IMR-90 (cell line): ENCODE data around the gene SPATA24. TPM values are rescaled to one million over a fixed set of nuclear protein-coding genes. Genes with fewer than 3 reads are reported as not detected.

Source experiments
- ATAC-seq: fragments of 200-7000 bp; cut with Tn5 transposase; 2 replicates; pipeline ENCODE4 v1.9.1; 2020; ENCODE audit warnings: low read depth, mild to moderate bottlenecking, moderate library complexity
- BruUV-seq: library from RNA; stranded (reverse); fragments of 400-500 nt; replicated peaks from 2 replicates; lab custom pipeline; 2021; lab: Mats Ljungman, UMichigan
- CTCF ChIA-PET: fragments of 300-600 bp; formaldehyde crosslinking; extraction: SDS; loops from one replicate; lab custom pipeline; 2021; ENCODE audit warnings: antibody characterized with exemption; lab: Yijun Ruan, JAX
- POLR2A ChIA-PET: fragments of 300-600 bp; sonication (Branson Sonifier 250); formaldehyde crosslinking; loops from one replicate; lab custom pipeline; 2022; ENCODE audit warnings: antibody characterized with exemption; ENCODE audit not compliant: unreplicated experiment; lab: Charles Lee
- DNase-seq: peaks from one replicate; pipeline ENCODE4 v3.0.0; 2013
- H2AFZ ChIP-seq: replicated peaks from 2 replicates; pipeline ENCODE3; 2013; ENCODE audit warnings: low read length, mild to moderate bottlenecking; ENCODE audit not compliant: poor library complexity
- H2AK5ac ChIP-seq: 2 replicates; pipeline ENCODE4 v1.6.1; 2013; ENCODE audit warnings: low read depth, low read length, inconsistent platforms
- H2AK9ac ChIP-seq: replicated peaks from 2 replicates; pipeline ENCODE3; 2013; ENCODE audit warnings: mild to moderate bottlenecking, low read depth, low read length, moderate library complexity; ENCODE audit not compliant: poor library complexity
- H2BK120ac ChIP-seq: 2 replicates; pipeline ENCODE4 v1.6.1; 2013; ENCODE audit warnings: low read depth, low read length, inconsistent platforms
- H2BK15ac ChIP-seq: 3 replicates; pipeline ENCODE4 v1.6.1; 2013; ENCODE audit warnings: low read depth, low read length, inconsistent platforms
- H2BK20ac ChIP-seq: 2 replicates; pipeline ENCODE4 v1.6.1; 2013; ENCODE audit warnings: low read depth, mild to moderate bottlenecking, inconsistent platforms, low read length, moderate library complexity
- H2BK5ac ChIP-seq: 2 replicates; pipeline ENCODE4 v1.6.1; 2013; ENCODE audit warnings: mild to moderate bottlenecking, low read depth, low read length, inconsistent platforms; ENCODE audit not compliant: poor library complexity, severe bottlenecking
- H3K14ac ChIP-seq: replicated peaks from 2 replicates; pipeline ENCODE4 v1.6.1; 2013; ENCODE audit warnings: low read depth, low read length, inconsistent platforms
- H3K18ac ChIP-seq: 2 replicates; pipeline ENCODE4 v1.6.1; 2013; ENCODE audit warnings: low read depth, low read length, control low read depth
- H3K23ac ChIP-seq: 2 replicates; pipeline ENCODE4 v1.6.1; 2013; ENCODE audit warnings: low read depth, low read length, inconsistent platforms
- H3K27ac ChIP-seq: 2 replicates; pipeline ENCODE4 v1.5.1; 2013; ENCODE audit warnings: mild to moderate bottlenecking, control low read depth, low read length; ENCODE audit not compliant: insufficient read depth
- H3K27me3 ChIP-seq: 2 replicates; pipeline ENCODE4 v1.6.1; 2013; ENCODE audit warnings: low read length; ENCODE audit not compliant: control insufficient read depth, insufficient read depth
- H3K36me3 ChIP-seq: 2 replicates; pipeline ENCODE4 v1.6.1; 2013; ENCODE audit warnings: low read length, mixed read lengths; ENCODE audit not compliant: control insufficient read depth, insufficient read depth
- H3K4ac ChIP-seq: 2 replicates; pipeline ENCODE4 v1.6.1; 2013; ENCODE audit warnings: low read depth, low read length, inconsistent platforms
- H3K4me1 ChIP-seq: 2 replicates; pipeline ENCODE4 v1.6.1; 2013; ENCODE audit warnings: low read length, mixed read lengths; ENCODE audit not compliant: control insufficient read depth, insufficient read depth
- H3K4me2 ChIP-seq: 2 replicates; pipeline ENCODE4 v1.6.1; 2013; ENCODE audit warnings: low read depth, mild to moderate bottlenecking, control low read depth, low read length, moderate library complexity
- H3K4me3 ChIP-seq: 2 replicates; pipeline ENCODE4 v1.5.1; 2013; ENCODE audit warnings: low read depth, mild to moderate bottlenecking, control low read depth, low read length, moderate library complexity; ENCODE audit not compliant: insufficient read depth
- H3K56ac ChIP-seq: 2 replicates; pipeline ENCODE4 v1.6.1; 2013; ENCODE audit warnings: low read length, inconsistent platforms; ENCODE audit not compliant: insufficient read depth; ENCODE audit errors: extremely low read depth
- H3K79me1 ChIP-seq, 2 experiments: 2 replicates each; pipeline ENCODE4 v1.6.1; 2013; ENCODE audit warnings: low read length in 2 of 2, inconsistent platforms in 1 of 2, low read depth in 1 of 2
- H3K9ac ChIP-seq: 2 replicates; pipeline ENCODE4 v1.6.1; 2013; ENCODE audit warnings: low read depth, low read length, control low read depth
- H3K9me1 ChIP-seq: 2 replicates; pipeline ENCODE4 v1.6.1; 2013; ENCODE audit warnings: low read length, inconsistent platforms; ENCODE audit not compliant: insufficient read depth
- H3K9me3 ChIP-seq: 2 replicates; pipeline ENCODE4 v1.6.1; 2013; ENCODE audit warnings: low read length; ENCODE audit not compliant: control insufficient read depth, insufficient read depth
- H4K20me1 ChIP-seq: 2 replicates; pipeline ENCODE4 v1.6.1; 2013; ENCODE audit warnings: low read length, inconsistent platforms; ENCODE audit not compliant: insufficient read depth
- H4K5ac ChIP-seq: 2 replicates; pipeline ENCODE4 v1.6.1; 2013; ENCODE audit warnings: mild to moderate bottlenecking, low read depth, low read length, control low read depth
- H4K8ac ChIP-seq, 2 experiments: 2 replicates each; pipeline ENCODE4 v1.6.1; 2013; ENCODE audit warnings: low read depth in 2 of 2, low read length in 2 of 2, control low read depth in 1 of 2, inconsistent platforms in 1 of 2
- H4K91ac ChIP-seq: 2 replicates; pipeline ENCODE4 v1.6.1; 2013; ENCODE audit warnings: low read depth, low read length, inconsistent platforms; ENCODE audit not compliant: insufficient read depth
- BHLHE40 ChIP-seq: fragments of 150-350 bp; IDR thresholded peaks from 2 replicates; pipeline ENCODE4 v1.6.1; 2016; ENCODE audit warnings: mild to moderate bottlenecking, low read depth, low read length
- CEBPB ChIP-seq: IDR thresholded peaks from 2 replicates; pipeline ENCODE4 v1.6.1; 2012; ENCODE audit warnings: low read depth, low read length, improper control_type of control experiment
- CHD1 ChIP-seq: IDR thresholded peaks from 2 replicates; pipeline ENCODE4 v1.6.1; 2012; ENCODE audit warnings: low read depth, low read length, improper control_type of control experiment
- CTCF ChIP-seq: conservative IDR thresholded peaks from 2 replicates; pipeline ENCODE4 v1.5.1; 2012; ENCODE audit warnings: mild to moderate bottlenecking, low read depth, low read length, improper control_type of control experiment
- FOS ChIP-seq: fragments of 150-350 bp; IDR thresholded peaks from 2 replicates; pipeline ENCODE4 v1.6.1; 2016; ENCODE audit warnings: low read depth, low read length
- MAFK ChIP-seq: IDR thresholded peaks from 2 replicates; pipeline ENCODE4 v1.6.1; 2012; ENCODE audit warnings: low read depth, low read length, improper control_type of control experiment
- MXI1 ChIP-seq: IDR thresholded peaks from 2 replicates; pipeline ENCODE4 v1.6.1; 2012; ENCODE audit warnings: low read depth, mild to moderate bottlenecking, low read length, moderate library complexity, borderline replicate concordance
- NFE2L2 ChIP-seq: fragments of 150-350 bp; IDR thresholded peaks from 2 replicates; pipeline ENCODE4 v1.6.1; 2016; ENCODE audit warnings: low read depth, mild to moderate bottlenecking, low read length
- POLR2A ChIP-seq: IDR thresholded peaks from 2 replicates; pipeline ENCODE4 v1.6.1; 2012; ENCODE audit warnings: mild to moderate bottlenecking, low read depth, low read length
- RAD21 ChIP-seq: IDR thresholded peaks from 2 replicates; pipeline ENCODE4 v1.6.1; 2012; ENCODE audit warnings: low read length, improper control_type of control experiment
- RCOR1 ChIP-seq: IDR thresholded peaks from 2 replicates; pipeline ENCODE4 v1.6.1; 2012; ENCODE audit warnings: mild to moderate bottlenecking, low read length, improper control_type of control experiment; ENCODE audit not compliant: insufficient replicate concordance
- RFX5 ChIP-seq: IDR thresholded peaks from 2 replicates; pipeline ENCODE4 v1.8.0; 2012; ENCODE audit warnings: low read depth, mild to moderate bottlenecking, low read length, moderate library complexity
- SMC3 ChIP-seq: fragments of 150-350 bp; IDR thresholded peaks from 2 replicates; pipeline ENCODE4 v1.6.1; 2016; ENCODE audit warnings: low read depth, mild to moderate bottlenecking, antibody characterized with exemption, low read length, moderate library complexity
- USF2 ChIP-seq: fragments of 150-350 bp; IDR thresholded peaks from 2 replicates; pipeline ENCODE4 v1.6.1; 2017; ENCODE audit warnings: mild to moderate bottlenecking, antibody characterized with exemption, low read length, low read depth
- WGBS, 2 experiments: methylation state at CpG; one replicate each; pipeline versions ENCODE4 v1.1.5 to v1.1.7; 2013; ENCODE audit warnings: missing lambda C conversion rate in 2 of 2; ENCODE audit not compliant: insufficient read length in 1 of 2; ENCODE audit errors: extremely low coverage in 2 of 2; 5-methylcytosine and 5-hydroxymethylcytosine counted together
- dilution Hi-C: fragments of 300-500 bp; cut with HindIII; formaldehyde crosslinking; loops from one replicate; pipeline ENCODE4 v1.14.3; 2018; ENCODE audit warnings: low sequenced_read_pairs; ENCODE audit not compliant: unreplicated experiment
- in situ Hi-C: fragments of 300-500 bp; cut with MboI; formaldehyde crosslinking; loops from 3 replicates; pipeline ENCODE4 v1.14.3; 2019; ENCODE audit warnings: low sequenced_read_pairs, inconsistent platforms, mixed read lengths
- intact Hi-C: fragments of 100-400 bp; cut with micrococcal nuclease; formaldehyde crosslinking; loops from 2 replicates; pipeline ENCODE4 v1.10.0; 2022
- polyA plus RNA-seq, 3 experiments: library from polyadenylated mRNA; depleted of rRNA; stranded (reverse); fragments of >200 nt; gene quantifications; 2 replicates each; pipeline ENCODE4 v1.2.3, GENCODE V29; 2012; ENCODE audit warnings: low replicate concordance in 1 of 3
- total RNA-seq: library from RNA; depleted of rRNA; stranded (reverse); fragments of >200 nt; gene quantifications from 2 replicates; pipeline ENCODE4 v1.2.3, GENCODE V29; 2012
- TF ChIP-seq, protein P1 (sequence below): fragments of 150-350 bp; IDR thresholded peaks from 2 replicates; pipeline ENCODE4 v1.6.1; 2016; ENCODE audit warnings: low read depth, mild to moderate bottlenecking, low read length, moderate library complexity, borderline replicate concordance

The SPATA24 gene
- total and polyA plus RNA-seq, 2 of the 4 experiments (the other 2 are of a cell fraction), result 4.1 to 4.3 TPM

DNA sequence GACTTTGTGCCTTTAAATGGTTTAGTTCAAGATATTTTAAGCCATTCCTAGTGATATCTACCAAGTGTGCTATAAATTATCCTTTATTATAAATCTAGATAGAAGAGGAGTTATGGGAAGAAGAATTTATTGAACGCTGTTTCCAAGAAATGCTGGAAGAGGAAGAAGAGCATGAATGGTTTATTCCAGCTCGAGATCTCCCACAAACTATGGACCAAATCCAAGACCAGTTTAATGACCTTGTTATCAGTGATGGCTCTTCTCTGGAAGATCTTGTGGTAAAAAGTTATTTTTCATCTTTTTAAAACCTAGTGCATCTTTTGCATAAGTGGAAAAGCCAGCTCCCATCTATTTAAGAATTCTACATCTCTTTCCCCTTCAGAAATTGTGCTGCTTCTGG is 39.4 kb downstream of the SPATA24 start:
- Histone ChIP-seq H4K5ac (no peak overlapping the region), H4K8ac (no peak overlapping the region), H3K14ac (no peak overlapping the region), H3K9me1 (peaks cover 2% of the 10 kb centered on the region), H2AK9ac (no peak overlapping the region), H2BK15ac (no peak overlapping the region), H2AK5ac (no peak overlapping the region), H4K20me1 (peaks cover 45% of the 10 kb centered on the region), H3K27me3 (no peaks in the 10 kb centered on the region), H3K79me1 (peaks cover 19 to 60% of the 10 kb centered on the region in 2 experiments), H2BK5ac (no peak overlapping the region), H3K36me3 (peaks cover 30% of the 10 kb centered on the region), H4K91ac (no peak overlapping the region), H2BK20ac (no peak overlapping the region), H3K4ac (no peak overlapping the region), H3K18ac (no peak overlapping the region), H3K27ac (no peak overlapping the region), H3K56ac (no peak overlapping the region), H2AFZ (no peak overlapping the region), H3K4me3 (no peak overlapping the region), H3K9ac (no peak overlapping the region), H3K9me3 (no peaks in the 10 kb centered on the region), H2BK120ac (no peak overlapping the region), H3K4me1 (peaks cover 4% of the 10 kb centered on the region), H3K4me2 (no peak overlapping the region), H3K23ac (no peak overlapping the region)
- no CpG with 5 or more reads among the region's 2 CpGs for WGBS, 2 experiments
- ChIA-PET CTCF (no interaction called here), POLR2A (no interaction called here)
- no peak for DNase-seq
- dilution Hi-C loops (no loop called here), intact Hi-C loops (no loop called here), in situ Hi-C loops (no loop called here)
- TF ChIP-seq RCOR1 (no peak), MAFK (no peak), NFE2L2 (no peak), CEBPB (no peak), FOS (no peak), CHD1 (no peak), CTCF (no peak), RFX5 (no peak), USF2 (no peak), MXI1 (no peak), RAD21 (no peak), POLR2A (no peak), BHLHE40 (no peak), SMC3 (no peak)
- TF ChIP-seq, protein P1, sequence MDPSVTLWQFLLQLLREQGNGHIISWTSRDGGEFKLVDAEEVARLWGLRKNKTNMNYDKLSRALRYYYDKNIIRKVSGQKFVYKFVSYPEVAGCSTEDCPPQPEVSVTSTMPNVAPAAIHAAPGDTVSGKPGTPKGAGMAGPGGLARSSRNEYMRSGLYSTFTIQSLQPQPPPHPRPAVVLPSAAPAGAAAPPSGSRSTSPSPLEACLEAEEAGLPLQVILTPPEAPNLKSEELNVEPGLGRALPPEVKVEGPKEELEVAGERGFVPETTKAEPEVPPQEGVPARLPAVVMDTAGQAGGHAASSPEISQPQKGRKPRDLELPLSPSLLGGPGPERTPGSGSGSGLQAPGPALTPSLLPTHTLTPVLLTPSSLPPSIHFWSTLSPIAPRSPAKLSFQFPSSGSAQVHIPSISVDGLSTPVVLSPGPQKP, result no peak
- no TSS peak for BruUV-seq
- ATAC-seq, result no peak
